Activated CD8-positive, alpha-beta memory T cell treated with anti-CD3 and anti-CD28 coated beads, Interleukin-2, amount 50 U/mL, for 4 hours (primary cell): ENCODE data around the gene OR14I1.
"Not testable (repeated sequence)": the region's sequence is repeated elsewhere in the genome, so short reads cannot be mapped to it uniquely, and the experiment has no call there.

Source experiments
- DNase-seq: peaks from one replicate; pipeline ENCODE4 v3.0.0-alpha.2; 2020

The OR14I1 gene

DNA sequence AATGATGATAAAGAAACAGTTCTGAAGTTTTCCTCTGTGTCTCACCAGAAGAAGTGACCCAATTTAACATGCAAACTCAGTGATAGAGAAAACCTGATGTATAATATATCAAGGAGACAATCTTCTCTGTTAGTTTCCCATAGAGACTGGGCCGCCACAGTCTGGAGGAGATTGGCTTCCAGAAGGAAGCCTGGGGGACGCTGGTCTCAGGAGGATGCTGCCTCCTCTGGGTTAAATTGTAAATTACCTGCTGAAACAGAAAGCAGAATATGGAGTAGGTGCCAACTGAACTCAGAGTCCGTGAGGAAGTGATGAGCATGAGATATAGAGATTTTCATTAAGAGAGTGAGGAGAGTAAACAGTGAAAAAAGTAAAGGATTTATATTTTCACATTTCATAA is 15.8 kb downstream of the OR14I1 start:
- no peak for DNase-seq

DNA sequence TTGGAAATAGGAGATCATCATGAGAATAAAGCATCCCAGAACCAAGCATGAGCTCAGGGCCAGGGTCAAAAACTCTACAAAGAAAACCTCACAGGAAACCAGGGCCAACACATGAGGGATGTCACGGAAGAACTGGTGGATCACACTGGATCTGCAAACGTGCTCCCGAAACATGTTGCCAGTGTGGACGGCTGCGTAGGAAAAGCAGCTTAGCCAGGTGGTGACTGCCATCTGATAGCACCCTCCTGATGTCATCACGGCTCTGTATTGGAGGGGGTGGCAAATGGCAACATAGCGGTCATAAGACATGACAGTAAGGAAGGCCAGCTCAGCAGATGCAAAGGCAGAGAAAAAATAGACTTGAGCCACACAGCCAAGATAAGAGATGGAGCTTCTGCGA is 20.9 kb downstream of the OR14I1 start:
- DNase-seq, result no peak

DNA sequence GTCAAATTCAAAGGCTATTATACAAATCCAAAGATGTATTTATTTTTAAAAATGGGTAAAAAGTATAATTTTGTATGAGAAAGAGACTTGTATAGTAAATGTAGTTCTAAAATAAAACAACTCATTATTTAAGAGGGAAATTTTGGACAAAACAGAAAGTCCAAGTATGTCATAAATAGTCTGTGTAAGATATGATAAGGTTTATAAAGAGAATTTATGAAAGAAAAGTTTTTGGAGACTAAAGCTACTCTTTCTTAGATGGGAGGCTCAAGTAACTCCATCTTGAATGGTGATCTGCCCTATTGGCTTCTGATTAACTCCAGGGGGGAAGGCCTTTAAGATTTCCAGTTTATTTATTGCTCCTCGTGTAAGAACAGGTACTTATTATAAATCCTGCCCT is 32.6 kb downstream of the OR14I1 start:
- DNase-seq, result no peak

DNA sequence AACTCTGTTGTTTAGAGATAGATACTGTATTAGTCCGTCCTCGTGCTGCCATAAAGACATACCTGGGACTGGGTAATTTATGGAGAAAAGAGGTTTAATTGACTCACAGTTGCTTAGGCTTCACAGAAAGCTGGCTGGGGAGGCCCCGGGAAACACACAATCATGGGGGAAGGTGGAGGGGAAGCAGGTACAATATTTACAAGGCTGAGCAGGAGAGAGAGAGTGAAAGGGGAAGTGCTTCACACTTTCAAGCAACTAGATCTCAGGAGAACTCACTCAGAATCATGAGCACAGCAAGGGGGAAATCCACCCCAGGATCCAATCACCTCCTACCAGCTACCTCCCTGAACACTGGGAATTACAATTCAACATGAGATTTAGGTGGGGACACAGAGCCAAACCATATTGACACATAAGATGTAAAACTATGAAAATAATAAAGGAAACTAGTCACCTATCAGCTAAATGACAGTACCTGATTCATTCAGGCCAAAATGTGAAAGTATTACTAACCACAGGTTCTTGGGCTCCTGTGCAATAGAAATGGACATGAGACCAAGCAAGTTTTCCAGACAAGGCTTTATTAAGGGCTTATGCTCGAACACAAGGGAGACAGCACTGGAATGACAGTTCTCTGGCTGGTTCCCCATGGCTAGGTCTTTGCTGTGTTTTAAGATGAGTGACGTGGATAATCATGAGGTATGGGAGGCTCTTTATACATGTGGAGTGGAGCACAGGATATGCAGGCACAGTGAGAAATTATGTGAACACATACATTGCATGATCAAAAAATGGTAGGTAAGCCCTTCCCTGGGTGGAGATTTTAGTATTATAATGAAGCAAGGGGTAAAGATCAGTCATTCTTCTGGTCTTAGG is 38.9 kb downstream of the OR14I1 start:
- not testable (repeated sequence) for DNase-seq

DNA sequence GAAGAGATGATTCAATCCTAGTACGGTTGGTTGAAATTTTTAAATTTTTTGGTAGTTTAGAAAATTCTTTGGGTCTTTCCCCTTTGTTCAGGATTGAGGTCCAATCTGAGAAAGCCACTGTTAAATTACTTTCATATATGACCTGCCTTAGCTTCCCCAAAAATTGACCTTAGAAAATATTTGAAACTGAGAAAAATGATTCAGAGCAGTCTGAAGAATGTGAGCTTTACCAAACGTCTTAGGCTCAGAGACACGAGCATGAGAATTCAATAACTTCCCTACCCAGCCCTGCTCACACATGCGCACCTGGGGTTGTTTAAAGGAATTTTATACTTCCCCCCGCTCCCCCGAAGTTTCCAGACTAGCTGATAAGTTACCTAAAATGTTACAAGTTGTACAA is 45.8 kb downstream of the OR14I1 start:
- not testable (repeated sequence) for DNase-seq

DNA sequence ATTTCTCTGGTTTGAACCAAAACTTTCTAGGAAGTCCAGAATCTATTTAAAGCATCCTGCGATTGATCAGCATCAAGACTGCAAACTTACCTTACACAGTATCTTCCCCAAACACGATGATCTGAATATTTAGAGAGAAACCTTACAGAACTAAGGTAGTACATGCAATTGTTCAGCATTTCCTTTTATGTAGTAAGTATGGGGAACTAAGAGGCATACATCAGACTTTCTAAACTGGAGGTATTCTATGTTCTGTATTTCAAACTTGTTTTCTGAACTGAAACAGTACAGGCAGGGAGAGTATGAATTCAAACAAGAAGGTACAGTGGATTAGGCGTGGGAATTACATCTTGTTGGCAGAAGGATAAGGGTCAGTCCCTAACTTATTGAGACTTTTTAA is 47.2 kb downstream of the OR14I1 start, which contains the start of gene OR2T27:
OR2T27 (minus strand) TSS at position 175 of the 400 bp plus-strand sequence. CDS start 4,644 bp downstream, outside the sequence.
- DNase-seq, result not testable (repeated sequence)
